Measurements from ENCODE around the gene BCL7A. TPM values are rescaled to one million over a fixed set of nuclear protein-coding genes. Genes with fewer than 3 reads are reported as not detected.

The BCL7A gene
- total RNA-seq, 1 experiment from 2014 or later: 14.5 TPM

- BruUV-seq (replicated peaks): no TSS peak
- DNase-seq (ENCODE audit: low read depth, low spot score): no peak
- H3K9me3 ChIP-seq (ENCODE audit: control insufficient read depth, insufficient read depth, low read depth, low read length): no peaks in the 10 kb centered on the region
These were observed 59.5 kb downstream of the BCL7A start for GRCh38 chr12:122081083-122081696.

GRCh38 chr12:122081697-122082221 is 60.1 kb downstream of the BCL7A start:
- peaks cover 8% of the 10 kb centered on the region; the same call in 1 of the 2 replicates for H3K36me3 ChIP-seq (ENCODE audit: control insufficient read depth, insufficient read depth, low read length)
- H3K4me1 ChIP-seq (ENCODE audit: control insufficient read depth, insufficient read depth, low read length): peaks cover 34% of the 10 kb centered on the region
- peak overlapping the region; percentile 91 for H3K27ac ChIP-seq (ENCODE audit: low read length)
- H3K4me3 ChIP-seq (ENCODE audit: low read depth in 2 of 2, low read length in 2 of 2): peak overlapping the region; percentile 62 to 76
- intact Hi-C loops (cut with micrococcal nuclease; ENCODE audit: unreplicated experiment) (no loop called here), in situ Hi-C loops (cut with HindIII; ENCODE audit: low pct_unique_long_range_greater_than_20kb, low sequenced_read_pairs) (no loop called here)
- CTCF ChIA-PET: no interaction called here
- DNase-seq (ENCODE audit: low read depth, low spot score): no peak
- no TSS peak for BruUV-seq (replicated peaks)
- H3K27me3 ChIP-seq (ENCODE audit: control insufficient read depth, insufficient read depth, low read length): no peaks in the 10 kb centered on the region
- ATAC-seq: no peak
- POLR2A ChIA-PET: interaction anchor here (1.0 kb wide), 1 partner anchor 14 kb away, joined by 3 read pairs; no protein-coding TSS in a partner anchor
- TF ChIP-seq SIN3A (IDR thresholded peaks at IDR 0.05; ENCODE audit: borderline replicate concordance, insufficient read depth, low read depth, low read length) (0 out of 2 replicates have a peak, but pooled peaks have one; percentile 36), CTCF (IDR thresholded peaks at IDR 0.05) (no peak), POLR2AphosphoS5 (IDR thresholded peaks at IDR 0.05; ENCODE audit: low read depth, low read length) (no peak)
- no peaks in the 10 kb centered on the region for H3K9me3 ChIP-seq (ENCODE audit: control insufficient read depth, insufficient read depth, low read depth, low read length)

More at GRCh38 chr12:122081083-122081696, 59.5 kb downstream of the BCL7A start:
- intact Hi-C loops (cut with micrococcal nuclease; ENCODE audit: unreplicated experiment) (no loop called here), in situ Hi-C loops (cut with HindIII; ENCODE audit: low pct_unique_long_range_greater_than_20kb, low sequenced_read_pairs) (no loop called here)
- ATAC-seq: no peak
- Histone ChIP-seq H3K4me1 (ENCODE audit: control insufficient read depth, insufficient read depth, low read length) (peaks cover 31% of the 10 kb centered on the region), H3K4me3 (ENCODE audit: low read depth in 2 of 2, low read length in 2 of 2) (peak overlapping the region; percentile 62 to 76), H3K27ac (ENCODE audit: low read length) (peak overlapping the region; percentile 91), H3K36me3 (ENCODE audit: control insufficient read depth, insufficient read depth, low read length) (peaks cover 8% of the 10 kb centered on the region; the same call in 1 of the 2 replicates), H3K27me3 (ENCODE audit: control insufficient read depth, insufficient read depth, low read length) (no peaks in the 10 kb centered on the region)
- POLR2A ChIA-PET: interaction anchor here (1.0 to 1.5 kb wide), 2 partner anchors 7 to 17 kb away, joined by 4 to 7 read pairs; no protein-coding TSS in a partner anchor
- CTCF ChIA-PET: no interaction called here
- TF ChIP-seq POLR2AphosphoS5 (IDR thresholded peaks at IDR 0.05; ENCODE audit: low read depth, low read length): no peak
- no peak for TF ChIP-seq SIN3A (IDR thresholded peaks at IDR 0.05; ENCODE audit: borderline replicate concordance, insufficient read depth, low read depth, low read length)
- TF ChIP-seq REST (IDR thresholded peaks at IDR 0.05; ENCODE audit: insufficient read depth in 1 of 2, low read depth in 2 of 2, low read length in 1 of 2): no peak
- TF ChIP-seq CTCF (IDR thresholded peaks at IDR 0.05): no peak
- TF ChIP-seq TCF7L2 (IDR thresholded peaks at IDR 0.05; ENCODE audit: low read depth, low read length): no peak

Data from Panc1 (cell line).